T-helper 17 cell (primary cell): Measurements from ENCODE around the gene LGALS3BP. TPM values are rescaled to one million over a fixed set of nuclear protein-coding genes. Genes with fewer than 3 reads are reported as not detected.

ENCODE experiments used
- ATAC-seq: fragments of 150-1000 bp; cut with Tn5 transposase; 2 replicates; pipeline ENCODE4 v1.10.0; 2021; ENCODE audit warnings: mild to moderate bottlenecking, moderate library complexity
- DNase-seq, 3 donors: peaks; one replicate each; pipeline versions ENCODE4 v3.0.0 to v3.0.0-alpha.2; 2020 to 2021
- H3K9me3 ChIP-seq: one replicate; pipeline ENCODE4 v1.7.0; 2013; ENCODE audit warnings: low read length, mild to moderate bottlenecking; ENCODE audit not compliant: control insufficient read depth, poor library complexity, severe bottlenecking
- H3K27ac Mint-ChIP-seq: one replicate; pipeline ENCODE4 v1.8.0; 2022; ENCODE audit warnings: mild to moderate bottlenecking, moderate library complexity, mixed read lengths
- H3K27me3 Mint-ChIP-seq: one replicate; pipeline ENCODE4 v1.8.0; 2022; ENCODE audit warnings: mixed read lengths
- H3K36me3 Mint-ChIP-seq: one replicate; pipeline ENCODE4 v1.8.0; 2022; ENCODE audit warnings: low read depth, mixed read lengths
- H3K4me1 Mint-ChIP-seq: one replicate; pipeline ENCODE4 v1.8.0; 2022; ENCODE audit warnings: mild to moderate bottlenecking, mixed read lengths
- H3K4me3 Mint-ChIP-seq: one replicate; pipeline ENCODE4 v1.8.0; 2022; ENCODE audit warnings: mild to moderate bottlenecking, moderate library complexity, mixed read lengths
- total RNA-seq, 4 donors: library from RNA in 2 of 4; stranded (reverse) in 2 of 4; gene quantifications; one replicate each; pipeline ENCODE4 v1.2.3 and lab custom pipeline; 2022 to 2026

LGALS3BP gene
- total RNA-seq, 2 donors from 2014 or later, result 31.7 to 45.2 TPM

GRCh38 chr17:78999947-79000395, 20.2 kb upstream of the LGALS3BP start:
- Mint-ChIP-seq H3K36me3 (no peaks in the 10 kb centered on the region), H3K4me1 (peaks cover 15% of the 10 kb centered on the region), H3K27me3 (no peaks in the 10 kb centered on the region), H3K27ac (no peak overlapping the region), H3K4me3 (no peak overlapping the region)
- no peaks in the 10 kb centered on the region for H3K9me3 ChIP-seq
- ATAC-seq (no peak), DNase-seq (no peak)

DNA sequence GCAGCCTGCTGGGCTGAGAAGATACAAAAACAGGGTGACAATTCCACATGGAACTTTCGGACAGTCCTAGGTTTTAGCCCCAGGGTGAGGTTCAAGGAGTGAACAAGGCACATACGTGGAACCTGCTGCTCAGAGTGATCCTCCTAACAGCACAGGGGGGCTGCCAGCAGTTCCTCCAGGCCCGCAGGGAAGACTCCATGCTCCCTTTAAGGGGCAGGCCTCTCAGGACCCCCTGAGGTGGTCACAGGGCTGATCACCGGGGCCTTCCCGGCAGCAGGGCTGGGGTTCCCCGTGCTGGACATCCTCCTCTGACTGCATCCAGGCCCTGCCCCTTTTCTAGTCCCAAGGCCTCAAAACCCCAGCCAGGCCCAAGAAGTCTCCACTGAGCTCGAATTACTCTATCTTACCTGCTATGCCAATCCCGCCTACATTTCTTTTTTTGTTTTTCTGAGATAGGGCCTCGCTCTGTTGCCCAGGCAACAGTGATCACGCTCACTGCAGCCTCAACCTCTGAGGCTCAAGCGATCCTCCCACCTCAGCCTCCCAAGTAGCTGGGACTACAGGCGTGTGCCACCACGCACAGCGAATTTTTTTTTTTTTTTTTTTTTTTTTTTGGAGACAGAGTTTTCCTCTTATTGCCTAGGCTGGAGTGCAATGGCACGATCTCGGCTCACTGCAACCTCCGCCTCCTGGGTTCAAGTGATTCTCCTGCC, 19.5 kb upstream of the LGALS3BP start:
- H3K4me3 Mint-ChIP-seq, result no peak overlapping the region
- DNase-seq (no peak), ATAC-seq (no peak)
- no peaks in the 10 kb centered on the region for H3K36me3 Mint-ChIP-seq
- H3K9me3 ChIP-seq, result no peaks in the 10 kb centered on the region
- H3K27me3 Mint-ChIP-seq, result no peaks in the 10 kb centered on the region
- H3K4me1 Mint-ChIP-seq, result peaks cover 15% of the 10 kb centered on the region
- peak overlapping the region; percentile 4 for H3K27ac Mint-ChIP-seq

DNA sequence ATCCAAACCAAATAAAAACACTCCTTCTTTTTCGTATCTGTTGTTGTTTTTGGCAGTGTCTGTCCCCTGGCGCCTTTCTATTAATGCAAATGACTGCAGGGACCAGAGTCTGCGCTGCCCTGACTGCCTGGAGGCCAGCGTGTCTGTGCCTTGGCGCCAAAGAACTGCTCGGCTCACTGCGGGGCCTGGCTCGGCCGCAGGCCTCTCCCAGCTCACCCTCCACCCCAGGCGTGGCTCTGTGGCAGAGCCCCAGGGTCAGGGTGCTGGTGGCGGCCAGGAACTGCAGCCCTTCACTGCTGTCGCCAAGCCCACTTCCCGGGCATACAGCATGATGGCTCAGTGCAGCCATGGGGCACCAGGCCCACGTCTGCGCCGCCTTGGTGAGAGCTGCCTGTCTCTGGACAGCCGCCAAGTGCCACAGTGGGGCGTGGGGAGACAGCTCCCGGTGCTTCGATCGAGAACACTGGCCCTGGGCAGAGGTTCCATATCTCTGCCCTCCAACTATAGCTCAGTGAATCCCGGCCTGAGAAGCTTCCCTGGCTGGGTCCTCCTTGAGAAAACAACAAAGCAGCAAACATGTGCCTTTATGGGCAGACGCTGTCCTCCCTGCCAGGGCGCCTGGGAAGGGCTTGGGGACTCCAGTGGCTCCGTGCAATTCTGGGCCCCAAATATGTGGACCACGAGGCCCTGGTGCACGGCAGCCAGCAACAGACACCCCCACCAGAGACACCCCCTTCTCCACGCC, 18.8 kb upstream of the LGALS3BP start:
- H3K27me3 Mint-ChIP-seq, result no peaks in the 10 kb centered on the region
- DNase-seq (no peak), ATAC-seq (no peak)
- peak overlapping the region; percentile 4 for H3K27ac Mint-ChIP-seq
- H3K36me3 Mint-ChIP-seq, result no peaks in the 10 kb centered on the region
- H3K4me3 Mint-ChIP-seq, result no peak overlapping the region
- peaks cover 15% of the 10 kb centered on the region for H3K4me1 Mint-ChIP-seq
- no peaks in the 10 kb centered on the region for H3K9me3 ChIP-seq

GRCh38 chr17:78997881-78998280, 18.2 kb upstream of the LGALS3BP start:
- no peak for ATAC-seq
- H3K9me3 ChIP-seq, result no peaks in the 10 kb centered on the region
- DNase-seq, result no peak
- no peak overlapping the region for H3K4me3 Mint-ChIP-seq
- H3K36me3 Mint-ChIP-seq, result peaks cover 2% of the 10 kb centered on the region
- H3K27me3 Mint-ChIP-seq, result no peaks in the 10 kb centered on the region
- peaks cover 18% of the 10 kb centered on the region for H3K4me1 Mint-ChIP-seq
- no peak overlapping the region for H3K27ac Mint-ChIP-seq

DNA sequence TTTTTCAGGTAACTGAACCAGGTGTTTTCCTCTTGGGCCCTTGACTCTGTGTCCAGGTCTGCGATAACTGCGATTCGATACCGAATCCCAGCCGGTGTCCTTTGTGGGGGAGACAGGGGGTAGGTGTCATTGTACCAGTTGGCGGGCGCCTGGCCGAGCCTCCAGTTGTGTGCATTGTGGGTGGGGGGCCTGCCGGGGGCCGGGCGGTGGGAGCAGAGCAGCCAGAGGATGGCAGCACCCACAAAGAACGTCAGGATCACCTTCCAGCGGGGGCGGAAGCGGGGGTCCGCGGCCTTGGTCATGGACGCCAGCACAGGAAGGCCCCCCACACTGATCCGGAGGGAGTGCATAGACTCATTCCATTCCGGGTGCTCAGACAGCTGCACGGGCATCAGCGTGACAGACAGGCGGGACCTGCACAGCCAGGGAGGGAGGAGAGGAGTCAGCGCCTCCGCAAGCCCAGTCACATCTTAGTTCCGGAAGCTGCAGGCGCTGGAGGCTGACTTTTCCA, 17.6 kb upstream of the LGALS3BP start:
- DNase-seq (no peak), ATAC-seq (no peak)
- no peak overlapping the region for H3K27ac Mint-ChIP-seq
- no peak overlapping the region for H3K4me3 Mint-ChIP-seq
- H3K36me3 Mint-ChIP-seq, result peaks cover 3% of the 10 kb centered on the region
- H3K27me3 Mint-ChIP-seq, result no peaks in the 10 kb centered on the region
- H3K9me3 ChIP-seq, result no peaks in the 10 kb centered on the region
- H3K4me1 Mint-ChIP-seq, result peaks cover 14% of the 10 kb centered on the region

GRCh38 chr17:78996781-78997201, 17.1 kb upstream of the LGALS3BP start:
- H3K27me3 Mint-ChIP-seq, result no peaks in the 10 kb centered on the region
- no peak for ATAC-seq
- H3K27ac Mint-ChIP-seq, result no peak overlapping the region
- peaks cover 12% of the 10 kb centered on the region for H3K4me1 Mint-ChIP-seq
- no peak for DNase-seq
- peaks cover 3% of the 10 kb centered on the region for H3K36me3 Mint-ChIP-seq
- no peaks in the 10 kb centered on the region for H3K9me3 ChIP-seq
- no peak overlapping the region for H3K4me3 Mint-ChIP-seq

DNA sequence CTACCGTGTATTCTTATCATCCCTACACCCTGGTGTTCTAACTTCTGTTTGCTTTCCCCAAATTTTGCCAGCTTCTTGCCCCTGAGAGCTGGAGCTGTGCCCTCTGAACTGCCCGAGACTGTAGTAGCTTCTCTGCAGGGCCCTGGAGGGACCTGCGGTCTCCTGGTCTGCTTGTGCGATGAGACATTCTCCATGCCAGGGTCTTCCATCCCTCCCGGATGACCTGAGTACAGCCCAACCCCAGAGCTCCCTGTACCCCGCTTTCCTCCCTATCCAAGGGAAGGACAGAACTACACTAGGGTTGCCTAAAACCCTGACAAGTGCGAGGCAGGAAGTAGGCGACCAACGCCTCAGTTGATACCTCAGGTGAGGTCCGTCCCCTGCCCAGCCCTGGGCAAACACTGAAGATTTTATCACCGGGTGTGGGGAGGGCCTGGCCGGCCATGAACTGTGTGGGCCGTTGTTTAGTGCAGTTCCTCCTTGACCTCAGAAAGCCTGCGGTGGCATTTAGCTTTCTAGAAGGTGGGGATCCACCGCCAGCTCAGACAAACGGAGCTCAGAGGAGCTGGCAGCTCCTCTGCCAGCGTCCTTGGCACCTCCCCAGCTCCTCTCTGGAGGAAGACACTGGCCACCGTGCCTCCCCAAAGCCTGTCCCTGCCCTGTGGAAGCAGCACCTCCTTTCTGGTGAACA, 16.2 kb upstream of the LGALS3BP start:
- DNase-seq, result no peak
- Mint-ChIP-seq H3K27ac (no peak overlapping the region), H3K36me3 (peaks cover 3% of the 10 kb centered on the region), H3K27me3 (no peaks in the 10 kb centered on the region), H3K4me1 (peaks cover 7% of the 10 kb centered on the region), H3K4me3 (no peak overlapping the region)
- ATAC-seq, result no peak
- H3K9me3 ChIP-seq, result no peaks in the 10 kb centered on the region

DNA sequence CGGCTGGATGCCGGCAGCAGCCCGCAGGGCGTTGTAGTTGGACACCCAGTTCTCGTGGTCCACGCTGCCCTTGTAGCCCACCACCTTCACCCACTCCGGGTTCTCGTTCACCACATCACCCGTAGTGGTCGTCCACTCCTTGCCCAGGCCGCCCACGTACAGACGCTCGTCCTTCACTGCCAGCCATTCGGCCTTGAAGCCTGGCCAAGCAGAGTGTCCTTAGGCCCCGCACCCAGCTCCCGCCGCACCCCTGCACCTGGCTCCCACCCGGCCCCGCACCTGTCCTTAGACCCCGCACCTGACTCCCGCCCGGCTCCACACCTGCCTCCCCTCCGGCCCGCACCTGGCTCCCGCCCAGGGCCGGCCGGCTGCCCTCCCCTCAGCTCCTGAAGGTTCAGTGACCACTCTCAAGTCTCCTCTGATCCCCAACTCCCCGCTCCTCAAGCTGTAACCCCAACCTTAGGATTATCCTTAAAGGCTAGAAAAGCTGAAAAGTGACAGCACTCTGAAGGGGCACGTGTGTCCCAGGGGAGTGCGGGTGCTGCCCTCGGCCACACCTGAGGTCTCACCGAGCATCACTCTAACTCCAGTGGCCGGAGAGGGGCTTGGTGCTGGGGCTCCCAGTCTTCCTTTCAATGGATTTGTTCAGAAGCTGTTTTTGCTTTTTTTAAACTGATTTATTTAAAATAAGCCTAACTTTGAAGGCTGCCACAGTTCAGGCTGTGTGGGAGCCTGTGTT, 15.5 kb upstream of the LGALS3BP start:
- peaks cover 6% of the 10 kb centered on the region for H3K4me1 Mint-ChIP-seq
- peaks cover 3% of the 10 kb centered on the region for H3K36me3 Mint-ChIP-seq
- ATAC-seq (no peak), DNase-seq (no peak)
- no peaks in the 10 kb centered on the region for H3K9me3 ChIP-seq
- no peaks in the 10 kb centered on the region for H3K27me3 Mint-ChIP-seq
- H3K27ac Mint-ChIP-seq, result no peak overlapping the region
- H3K4me3 Mint-ChIP-seq, result no peak overlapping the region

- Mint-ChIP-seq H3K27me3 (no peaks in the 10 kb centered on the region), H3K36me3 (peaks cover 3% of the 10 kb centered on the region), H3K27ac (peak overlapping the region; percentile 65), H3K4me3 (no peak overlapping the region), H3K4me1 (peaks cover 6% of the 10 kb centered on the region)
- no peak for ATAC-seq
- no peak for DNase-seq
- H3K9me3 ChIP-seq, result no peaks in the 10 kb centered on the region
These were observed 14.4 kb upstream of the LGALS3BP start for GRCh38 chr17:78993981-78994671.

- Mint-ChIP-seq H3K36me3 (peaks cover 3% of the 10 kb centered on the region), H3K27ac (peak overlapping the region; percentile 65), H3K4me3 (no peak overlapping the region), H3K27me3 (no peaks in the 10 kb centered on the region), H3K4me1 (peaks cover 6% of the 10 kb centered on the region)
- ATAC-seq (peak; percentile 74), DNase-seq (peak; percentile 16 to 52 (median 29))
- H3K9me3 ChIP-seq, result no peaks in the 10 kb centered on the region
These were observed 13.7 kb upstream of the LGALS3BP start for GRCh38 chr17:78993241-78993956.

GRCh38 chr17:78992542-78993212, 13.0 kb upstream of the LGALS3BP start:
- Mint-ChIP-seq H3K27me3 (no peaks in the 10 kb centered on the region), H3K4me3 (no peak overlapping the region), H3K4me1 (peaks cover 6% of the 10 kb centered on the region), H3K36me3 (peaks cover 3% of the 10 kb centered on the region), H3K27ac (no peak overlapping the region)
- no peaks in the 10 kb centered on the region for H3K9me3 ChIP-seq
- ATAC-seq (no peak), DNase-seq (peak in 1 of 3 donors; percentile 1)
